NCI-H1048 (cell line): ENCODE results near the gene CHMP2B.
A peak's percentile ranks its signal among the peaks of the same experiment; 100 is the strongest.

Experiments
- DNase-seq: peaks from one replicate; lab custom pipeline; 2025; lab: John Stamatoyannopoulos, UW

CHMP2B gene, protein sequence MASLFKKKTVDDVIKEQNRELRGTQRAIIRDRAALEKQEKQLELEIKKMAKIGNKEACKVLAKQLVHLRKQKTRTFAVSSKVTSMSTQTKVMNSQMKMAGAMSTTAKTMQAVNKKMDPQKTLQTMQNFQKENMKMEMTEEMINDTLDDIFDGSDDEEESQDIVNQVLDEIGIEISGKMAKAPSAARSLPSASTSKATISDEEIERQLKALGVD

DNA sequence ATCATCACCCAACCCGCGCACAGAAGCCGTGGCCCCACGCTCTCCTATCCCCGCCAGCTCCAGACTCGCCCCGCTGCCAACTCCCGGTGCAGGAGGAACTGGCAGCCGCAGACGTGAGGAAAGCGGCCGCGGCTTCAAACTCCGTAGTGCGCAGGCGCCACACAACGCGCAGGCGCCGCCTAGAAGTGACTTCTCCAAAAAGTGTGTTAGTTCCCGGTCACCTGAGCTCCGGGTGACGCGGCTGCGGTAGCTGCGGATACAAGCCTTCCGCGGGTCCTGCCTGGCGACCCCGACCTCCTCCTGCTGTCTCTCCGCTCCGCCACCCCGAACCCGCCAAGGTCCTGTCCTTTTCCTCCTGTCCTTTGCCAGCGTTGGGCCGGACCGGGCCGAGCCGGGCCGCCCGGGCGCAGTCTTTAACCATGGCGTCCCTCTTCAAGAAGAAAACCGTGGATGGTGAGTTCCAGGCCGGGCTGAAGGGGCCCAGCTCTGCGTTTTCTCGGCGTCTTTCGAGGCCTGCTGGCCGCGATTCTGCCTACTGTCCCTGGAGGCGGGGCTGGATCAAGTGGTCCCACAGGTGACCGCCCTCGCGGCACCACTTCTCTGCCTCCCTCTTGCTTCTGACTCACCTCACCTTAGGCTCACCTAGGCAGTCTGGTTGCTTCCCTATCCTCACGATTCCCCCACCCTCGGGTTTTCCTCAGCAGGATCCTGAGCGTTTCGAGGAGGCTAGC, at the start of gene CHMP2B:
Gene CHMP2B (plus strand): TSS at position 206 of the 731 bp plus-strand sequence. CDS start 214 bp downstream, at position 420.
- DNase-seq, result peak; percentile 86

DNA sequence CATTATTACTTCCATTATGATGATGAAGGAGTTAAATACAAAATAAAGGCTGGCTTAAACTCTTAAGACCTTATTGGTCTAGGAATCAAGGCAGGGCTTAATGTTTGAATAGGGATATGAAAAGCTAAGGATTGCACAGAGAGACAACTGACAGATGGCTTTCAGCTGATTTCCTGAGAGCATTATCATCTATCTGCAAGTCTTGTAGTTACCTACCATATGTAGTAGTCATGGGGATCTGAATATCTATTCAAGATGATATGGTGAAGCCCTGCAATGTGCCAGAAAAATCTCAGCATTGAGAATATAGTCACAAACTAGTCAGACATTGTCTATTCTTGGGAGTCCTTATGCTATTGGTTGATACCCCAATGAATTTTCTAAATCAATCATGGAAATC, 47.5 kb upstream of the CHMP2B start:
- no peak for DNase-seq

DNA sequence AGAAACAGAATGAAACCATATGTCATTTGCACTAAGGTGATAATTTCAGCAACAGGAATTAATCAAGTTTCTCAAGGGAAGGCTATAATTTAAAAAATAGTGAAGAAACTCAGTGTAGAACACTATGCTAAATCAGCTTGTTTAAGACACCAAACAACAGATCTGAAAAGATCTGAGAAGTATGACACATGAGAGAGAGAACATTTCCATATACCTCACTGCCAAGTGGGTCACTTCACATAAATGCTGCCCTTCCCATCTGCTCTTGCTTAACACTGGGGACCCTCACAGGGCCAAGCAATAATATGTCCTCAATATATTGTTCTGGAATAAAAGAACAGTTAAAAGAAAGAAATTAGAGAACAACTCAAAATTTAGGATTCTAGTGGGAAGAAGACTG, 45.6 kb upstream of the CHMP2B start:
- no peak for DNase-seq

DNA sequence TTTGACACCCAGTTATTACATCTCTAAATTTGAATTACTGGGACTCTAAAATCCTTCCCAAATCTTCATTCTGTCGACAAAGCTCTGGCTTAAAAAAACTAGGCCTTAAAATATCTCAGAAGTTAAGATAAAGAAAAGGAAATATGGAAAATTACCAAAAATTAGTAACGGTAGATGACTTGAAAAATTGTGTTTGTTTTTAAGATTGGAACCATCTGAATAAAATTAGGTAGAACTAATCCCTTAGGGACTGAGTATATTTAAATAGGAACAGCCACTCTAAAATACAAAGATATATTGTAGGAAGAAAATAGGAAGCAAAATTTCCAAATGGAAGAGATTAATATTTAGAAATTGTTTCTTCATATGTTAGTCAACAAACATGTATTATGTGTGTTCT, 45.1 kb upstream of the CHMP2B start:
- DNase-seq, result no peak

DNA sequence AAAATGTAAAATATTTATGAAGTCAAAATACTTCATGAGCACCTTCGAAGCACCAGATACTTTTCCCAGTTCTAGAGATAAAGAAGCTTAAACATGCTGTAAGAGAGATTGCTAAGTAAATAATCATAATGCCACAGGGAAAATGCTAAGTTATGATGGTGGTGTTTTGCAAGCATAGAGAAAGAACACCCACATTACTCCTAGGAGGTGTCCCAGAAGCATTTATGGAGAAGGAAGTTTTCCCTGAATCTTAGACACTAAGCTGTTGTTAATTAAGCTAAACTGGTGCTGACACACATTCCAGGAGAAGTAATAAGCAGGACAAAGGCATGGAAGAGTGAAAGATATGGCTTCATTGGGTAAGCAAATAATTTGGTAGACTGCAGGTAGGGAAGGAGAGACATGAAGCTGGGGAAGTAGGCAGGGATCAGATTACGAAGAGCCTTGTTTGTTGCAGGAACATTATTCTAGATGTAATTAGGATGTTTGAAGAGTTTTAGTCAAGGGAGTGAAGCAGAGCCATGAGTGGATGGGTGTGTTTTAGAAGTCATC, 40.4 kb upstream of the CHMP2B start:
- no peak for DNase-seq

DNA sequence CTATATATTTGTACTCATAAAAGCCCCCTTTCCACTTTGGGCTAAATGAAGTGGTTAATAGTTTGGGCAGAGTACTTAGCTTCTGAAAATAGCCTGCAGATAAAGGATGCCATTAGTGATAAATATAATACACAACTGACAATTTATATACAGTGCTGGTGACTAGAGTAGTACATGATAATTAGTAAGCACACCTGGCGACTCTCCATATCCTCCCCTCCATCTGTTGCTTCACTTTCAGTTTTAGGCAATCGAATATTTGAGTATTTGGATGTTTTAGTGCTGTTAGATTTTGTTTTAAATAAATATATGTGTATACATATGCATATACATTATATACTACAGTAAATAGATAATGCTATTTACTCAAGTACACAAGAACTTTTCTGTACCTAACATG, 35.9 kb upstream of the CHMP2B start:
- no peak for DNase-seq

DNA sequence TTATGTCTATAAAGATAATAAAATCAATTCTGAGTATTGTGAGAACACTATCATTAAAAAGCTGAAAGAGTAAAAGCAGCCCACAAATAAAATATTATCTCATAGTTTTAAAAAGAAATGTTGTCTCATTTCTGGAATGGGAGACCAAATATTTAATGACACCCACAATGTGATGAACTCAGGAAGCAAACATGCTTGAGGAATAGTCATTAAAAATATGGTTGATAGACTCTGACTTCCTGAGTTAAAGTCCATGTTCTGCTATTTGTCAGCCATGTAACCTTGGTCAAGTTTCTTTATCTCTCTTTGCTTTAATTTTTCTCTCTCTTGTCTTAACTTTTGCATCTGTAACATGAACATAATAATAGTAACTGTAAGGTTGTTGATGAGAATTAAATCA, 35.5 kb upstream of the CHMP2B start:
- DNase-seq, result no peak

DNA sequence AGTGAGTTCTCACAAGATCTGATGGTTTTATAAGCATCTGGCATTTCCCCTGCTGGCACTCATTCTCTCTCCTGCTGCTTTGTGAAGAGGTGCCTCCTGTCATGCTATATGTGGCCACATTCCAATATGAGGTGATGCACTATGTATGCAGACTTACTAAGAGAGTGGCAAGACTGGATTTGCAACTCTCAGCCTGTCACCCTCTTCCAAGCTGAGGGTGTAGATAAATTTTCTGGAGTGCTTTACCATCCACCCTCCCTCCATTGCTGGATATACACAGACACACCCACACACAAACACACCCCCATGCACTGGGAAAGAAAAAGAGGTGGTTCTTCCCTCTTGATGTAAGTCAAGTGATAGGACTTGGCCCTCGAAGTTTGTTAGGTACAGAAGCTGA, 30.2 kb upstream of the CHMP2B start:
- DNase-seq, result no peak

DNA sequence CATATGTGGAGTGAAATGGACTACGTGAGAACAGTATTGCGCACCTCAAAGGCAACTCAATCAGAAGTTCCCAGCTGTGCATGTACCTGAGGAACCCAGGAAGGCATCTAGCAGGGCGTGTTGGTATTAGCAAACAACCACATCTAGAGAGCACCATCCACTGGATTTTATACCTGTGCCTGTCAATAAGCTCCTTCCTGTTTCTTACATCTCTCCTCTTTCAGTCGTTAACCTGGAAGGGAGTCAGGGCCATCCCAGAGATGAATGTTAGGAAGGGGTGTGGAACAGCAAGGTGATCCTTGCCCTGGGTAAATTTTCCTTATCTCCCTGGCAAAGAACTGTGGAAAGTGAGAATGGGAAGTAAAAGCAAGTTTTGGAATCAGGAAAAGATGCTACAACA, 29.6 kb upstream of the CHMP2B start:
- DNase-seq, result no peak

DNA sequence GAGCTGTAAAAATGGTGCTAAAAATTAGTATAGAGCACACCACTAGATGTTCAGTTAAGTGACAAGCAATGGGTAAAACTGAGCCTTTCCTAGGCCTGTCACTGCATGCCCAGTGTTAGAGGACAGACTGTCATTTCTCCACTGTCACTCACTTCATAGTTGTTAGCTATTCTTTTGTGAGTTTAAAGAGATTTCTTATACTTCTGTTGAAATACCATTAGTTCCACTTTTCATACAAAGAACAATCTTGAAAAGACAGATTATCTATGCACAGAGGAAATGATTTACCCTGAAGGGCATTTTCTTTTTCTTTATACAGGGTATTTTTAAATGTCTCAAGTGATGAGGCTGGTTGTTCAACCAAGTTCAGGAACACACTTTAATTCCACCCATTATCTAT, 28.3 kb upstream of the CHMP2B start:
- no peak for DNase-seq

DNA sequence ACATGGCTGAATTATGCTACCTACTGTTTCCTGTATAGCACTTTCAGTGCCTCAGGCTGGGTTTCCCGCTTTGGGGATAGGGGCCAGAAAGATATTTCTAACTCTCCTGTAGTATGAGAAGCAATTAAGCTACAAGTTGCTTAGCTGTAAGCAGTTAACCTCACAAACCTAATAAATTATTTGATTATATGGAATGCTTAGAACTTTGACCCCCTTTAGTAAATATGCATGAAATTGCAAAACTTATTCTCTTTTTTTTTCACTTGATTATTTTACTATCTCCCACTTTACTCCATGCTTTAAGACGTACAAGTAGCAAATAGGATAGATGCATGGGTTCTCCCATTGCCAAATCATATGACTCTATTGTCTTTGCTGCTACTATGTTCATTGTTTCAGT, 27.5 kb upstream of the CHMP2B start:
- no peak for DNase-seq

DNA sequence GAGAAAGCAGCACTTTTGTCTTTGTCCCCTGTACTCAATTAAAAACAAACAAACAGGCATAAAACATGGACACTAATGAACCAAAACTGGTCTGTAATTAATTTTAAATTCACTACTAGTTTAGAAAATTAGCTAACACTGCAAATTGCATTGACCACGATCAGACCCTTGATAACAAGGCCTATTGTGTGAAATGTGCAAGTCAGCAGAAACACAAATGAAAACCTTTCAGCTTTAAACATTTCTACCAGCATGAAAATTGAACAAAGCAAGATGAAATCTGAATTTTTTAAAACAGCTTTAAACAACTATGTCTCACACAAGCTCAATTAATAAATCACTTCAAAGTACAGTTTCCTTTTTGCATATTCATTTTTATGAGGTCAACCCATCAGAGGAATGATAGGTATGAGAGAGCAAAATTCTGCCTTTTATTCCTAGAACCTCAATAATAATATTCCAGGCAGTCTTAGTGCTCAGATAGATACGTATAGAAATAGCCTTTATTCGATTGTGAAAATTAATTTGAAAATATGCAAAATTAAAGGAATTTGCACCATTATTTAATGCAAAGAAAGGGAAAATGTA, 27.0 kb upstream of the CHMP2B start:
- DNase-seq, result no peak

DNA sequence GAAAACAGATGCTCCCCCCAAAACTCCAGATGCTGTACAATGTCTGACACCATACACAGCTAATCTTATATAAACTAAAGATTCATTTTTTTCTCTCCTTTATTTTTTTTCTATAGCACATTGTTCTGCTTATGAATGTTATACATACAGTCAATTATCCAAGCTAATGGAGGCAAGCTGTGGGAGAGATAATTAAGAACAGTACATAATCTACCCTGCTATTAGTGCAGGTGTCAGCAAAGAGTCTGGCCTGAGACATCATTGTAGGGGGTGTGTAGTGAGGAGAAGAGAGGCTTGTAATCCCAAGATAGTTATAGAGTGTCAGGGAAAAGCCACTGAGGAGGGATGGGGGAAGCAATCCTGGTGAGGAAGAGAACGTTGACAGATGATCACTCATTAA, 25.4 kb upstream of the CHMP2B start:
- no peak for DNase-seq

DNA sequence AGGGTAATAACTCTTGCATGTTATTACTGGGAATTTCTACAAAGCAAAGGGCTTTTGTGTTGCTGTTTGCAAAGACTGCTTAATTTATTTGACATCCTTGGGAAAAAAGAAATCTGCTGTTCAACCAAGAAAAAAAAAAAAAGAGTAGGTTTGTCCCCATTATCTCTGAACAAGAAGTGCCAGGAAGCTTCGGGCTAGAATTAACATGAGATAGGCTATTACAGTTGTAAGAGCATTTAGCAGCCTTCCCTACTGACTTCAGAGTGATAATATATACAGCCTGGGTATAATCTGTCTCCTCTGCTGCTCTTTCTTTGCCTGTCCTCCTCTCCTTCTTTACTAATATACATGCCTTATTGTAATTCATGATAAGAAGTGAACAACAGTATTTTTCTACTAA, 23.3 kb upstream of the CHMP2B start:
- DNase-seq, result no peak

DNA sequence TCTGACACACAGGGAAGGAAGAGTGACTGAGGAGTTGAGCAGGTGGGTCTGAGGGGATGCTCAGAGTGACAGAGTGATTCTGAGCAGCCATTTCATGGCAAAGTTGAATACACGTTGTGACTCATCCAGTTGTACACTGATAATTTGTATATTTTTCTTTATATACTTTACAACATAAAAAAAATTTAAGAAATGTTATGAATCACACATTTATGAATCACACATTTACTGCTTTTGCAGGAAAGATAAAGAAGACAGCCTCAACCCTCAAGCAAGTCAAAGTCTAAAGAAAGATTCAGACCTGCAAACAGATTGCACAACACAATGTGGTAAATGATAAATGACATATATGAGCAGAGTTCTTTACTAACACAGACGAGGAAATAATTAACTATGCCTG, 21.0 kb upstream of the CHMP2B start:
- DNase-seq, result no peak

DNA sequence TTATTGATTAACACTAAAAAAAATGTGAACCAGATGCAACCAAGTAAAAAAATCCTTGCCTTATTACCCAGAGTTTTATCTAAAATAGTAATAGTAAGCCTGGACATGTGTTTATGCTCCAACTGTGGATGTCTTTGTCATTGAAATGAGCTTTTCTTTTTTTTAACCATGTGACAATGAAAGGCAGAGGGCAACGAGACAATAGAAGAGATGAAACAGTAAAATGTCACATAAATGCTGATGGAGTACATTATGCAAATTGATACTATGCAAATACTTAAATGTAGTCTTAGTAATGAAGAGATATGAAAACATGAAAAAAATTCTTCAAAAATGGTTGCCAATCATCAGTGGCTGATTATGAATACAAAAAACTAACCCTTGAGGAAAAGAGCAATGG, 20.5 kb upstream of the CHMP2B start:
- DNase-seq, result no peak

DNA sequence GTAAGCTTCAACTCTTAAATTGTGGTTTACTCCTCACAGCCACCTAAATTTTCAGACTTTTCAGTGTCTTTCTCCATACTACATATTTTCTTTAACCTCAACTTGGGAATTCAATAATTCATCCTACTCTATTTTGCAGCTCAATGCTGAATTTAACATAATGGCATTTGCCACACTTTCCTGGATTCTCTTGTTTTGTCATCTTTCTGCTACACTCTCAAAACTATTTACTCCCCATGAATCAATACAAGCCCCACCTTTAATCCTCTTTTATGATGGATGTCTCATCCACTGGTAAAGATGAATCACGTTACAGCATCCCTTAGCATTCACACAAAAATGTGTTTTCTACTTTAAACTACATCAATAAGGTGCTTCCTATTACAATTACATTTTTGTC, 19.6 kb upstream of the CHMP2B start:
- DNase-seq, result no peak

DNA sequence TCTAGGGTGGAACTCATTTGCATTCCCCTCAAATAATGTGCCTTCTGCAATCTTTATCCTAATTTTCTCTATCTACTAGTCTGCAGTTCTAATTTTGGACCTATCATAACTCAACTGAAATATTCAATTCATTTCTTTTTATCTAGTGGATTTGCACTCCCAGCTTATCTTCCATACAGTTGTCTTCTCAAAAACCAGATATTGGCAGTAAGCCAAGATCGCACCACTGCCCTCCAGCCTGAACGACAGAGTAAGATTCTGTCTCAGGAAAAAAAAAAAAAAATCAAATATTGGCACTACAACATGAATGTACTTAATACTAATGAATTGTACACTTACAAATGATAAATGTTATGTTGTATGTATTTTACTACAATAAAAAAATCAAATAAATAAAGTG, 18.0 kb upstream of the CHMP2B start:
- no peak for DNase-seq

DNA sequence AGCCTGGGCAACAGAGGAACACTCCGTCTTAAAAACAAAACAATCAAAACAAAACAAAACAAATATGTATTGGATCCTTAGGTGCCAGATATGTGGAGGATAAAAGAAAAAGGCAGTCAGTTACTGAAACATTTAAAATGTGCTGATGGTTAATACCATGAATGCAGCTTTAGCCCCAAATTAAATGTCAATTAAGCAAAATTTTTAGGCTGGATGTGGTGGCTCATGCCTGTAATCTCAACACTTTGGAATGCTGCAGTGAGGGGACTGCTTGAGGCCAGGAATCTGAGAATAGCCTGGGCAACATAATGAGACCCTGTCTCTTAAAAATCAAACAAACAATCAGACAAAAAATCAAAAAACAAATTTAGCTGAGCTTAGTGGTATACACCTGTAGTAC, 8.5 kb upstream of the CHMP2B start:
- DNase-seq, result no peak

DNA sequence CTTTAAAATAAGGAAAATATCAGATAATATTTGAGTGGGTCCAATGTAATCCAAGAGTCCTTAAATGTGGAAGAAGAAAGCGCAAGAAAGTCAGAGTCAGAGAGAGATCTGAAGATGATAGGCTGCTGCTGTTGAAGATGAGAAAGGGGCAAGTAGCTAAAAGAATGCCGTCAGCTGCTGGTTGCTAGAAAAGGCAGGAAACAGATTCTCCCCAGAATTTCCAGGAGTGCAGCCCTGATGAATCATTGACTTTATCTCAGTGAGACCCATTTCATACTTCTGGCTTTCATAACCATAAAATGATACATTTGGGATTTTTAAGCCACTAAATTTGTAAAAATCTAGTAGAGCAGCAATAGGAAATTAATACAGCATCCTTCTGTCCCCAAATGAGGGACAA, 7.5 kb upstream of the CHMP2B start:
- no peak for DNase-seq

DNA sequence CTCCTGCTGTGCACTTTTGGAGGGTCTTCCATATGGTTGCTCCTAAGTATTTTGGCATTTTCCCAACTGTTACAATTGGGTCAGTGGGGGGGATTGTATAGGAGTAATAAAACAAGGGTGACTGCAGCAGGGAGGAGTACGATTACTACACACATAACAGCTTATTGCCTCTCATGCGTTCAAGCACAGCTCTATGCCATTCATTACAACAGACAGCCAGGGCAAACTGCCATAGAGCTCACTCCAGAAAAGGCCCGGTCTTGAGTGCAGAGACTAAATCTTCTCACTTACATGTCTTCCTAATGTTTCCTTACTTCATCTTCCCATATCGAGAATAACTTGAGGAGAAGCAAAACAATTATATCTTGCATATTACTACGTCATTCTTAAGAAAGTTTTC, 1.4 kb upstream of the CHMP2B start:
- no peak for DNase-seq

DNA sequence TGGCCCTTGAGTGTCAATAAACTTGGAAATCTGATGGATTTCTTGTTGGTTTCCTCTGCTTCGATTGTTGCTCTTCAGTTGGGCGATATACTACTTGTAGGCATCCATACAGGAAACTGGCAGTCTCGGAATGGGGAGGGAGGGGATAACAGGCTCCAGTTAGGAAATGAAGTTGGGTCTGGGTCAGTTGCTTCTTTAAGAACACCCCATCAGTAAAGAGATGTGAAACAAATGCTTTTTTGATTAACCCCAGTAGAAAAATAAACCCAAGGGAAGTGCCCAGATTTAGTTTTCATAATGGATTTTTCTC, 681 bp downstream of the CHMP2B start:
- no peak for DNase-seq

DNA sequence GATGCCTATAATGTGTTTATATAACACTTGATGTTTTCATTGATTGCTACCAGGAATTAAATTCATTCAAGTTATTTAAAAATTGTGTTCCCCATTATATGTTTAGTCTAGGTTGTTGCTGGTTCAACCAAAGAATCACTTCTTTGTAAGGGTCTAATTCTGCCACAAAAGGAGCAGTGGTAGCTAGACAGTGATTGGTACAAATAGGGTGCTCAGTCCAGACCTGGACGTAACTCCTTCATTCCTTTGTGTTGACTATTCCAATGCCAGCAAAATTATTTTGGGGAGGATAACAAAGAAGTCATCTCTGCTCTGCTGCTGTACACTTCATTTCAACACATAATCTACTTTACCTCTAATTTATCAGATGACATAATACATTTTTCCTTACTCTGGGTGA, 1.2 kb downstream of the CHMP2B start:
- no peak for DNase-seq

DNA sequence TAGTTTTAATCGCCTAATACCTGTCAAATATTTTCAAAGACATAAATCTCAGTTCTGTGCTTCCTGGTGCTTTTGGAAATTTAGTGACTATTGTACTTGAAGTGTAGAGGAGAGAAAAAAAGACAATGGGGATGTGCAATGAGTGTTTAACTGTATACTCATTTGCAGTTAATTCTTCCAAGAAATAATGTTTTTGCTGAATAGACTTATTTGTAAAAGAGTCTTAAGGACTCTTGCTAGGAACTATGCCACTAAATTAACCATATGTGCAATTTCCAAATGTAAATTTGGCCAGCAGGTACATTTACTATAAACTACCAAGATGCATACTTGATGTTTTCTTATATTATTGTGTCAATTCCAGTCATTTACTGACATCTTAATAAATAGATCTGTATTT, 2.0 kb downstream of the CHMP2B start:
- DNase-seq, result no peak
